ENCODE data around the gene SLC13A5.

- TF ChIP-seq CTCF (IDR thresholded peaks at IDR 0.05; ENCODE audit: low read depth, low read length, poor library complexity, severe bottlenecking) (no peak), EZH2phosphoT487 (IDR thresholded peaks at IDR 0.05; ENCODE audit: borderline replicate concordance, low read length) (no peak)
Measured at GRCh38 chr17:6671431-6671830, 41.7 kb downstream of the SLC13A5 start.
